Activated B cell treated with CpG ODN at 0.5 μM for 24 hours (primary cell): ENCODE measurements around the gene IFRD2. TPM values are rescaled to one million over a fixed set of nuclear protein-coding genes. Genes with fewer than 3 reads are reported as not detected.

ENCODE experiments used
- ATAC-seq: fragments of 200-7000 bp; cut with Tn5 transposase; one replicate; pipeline ENCODE4 v1.10.0; 2021; ENCODE audit warnings: low read depth, mild to moderate bottlenecking, moderate library complexity
- CTCF ChIA-PET: fragments of 350-600 bp; sonication (Branson Sonifier 250); formaldehyde crosslinking; loops from one replicate; lab custom pipeline; 2021; ENCODE audit warnings: antibody characterized with exemption; lab: Charles Lee
- POLR2A ChIA-PET: fragments of 350-600 bp; sonication (Branson Sonifier 250); formaldehyde crosslinking; loops from one replicate; lab custom pipeline; 2021; ENCODE audit warnings: antibody characterized with exemption; lab: Charles Lee
- DNase-seq: peaks from one replicate; pipeline ENCODE4 v3.0.0; 2022
- H3K27ac Mint-ChIP-seq: one replicate; pipeline ENCODE4 v1.8.0; 2020; ENCODE audit warnings: mixed read lengths
- H3K27me3 Mint-ChIP-seq: one replicate; pipeline ENCODE4 v1.8.0; 2021; ENCODE audit warnings: mixed read lengths
- H3K36me3 Mint-ChIP-seq: one replicate; pipeline ENCODE4 v1.8.0; 2021; ENCODE audit warnings: low read depth, mixed read lengths
- H3K4me1 Mint-ChIP-seq: one replicate; pipeline ENCODE4 v1.8.0; 2021; ENCODE audit warnings: mixed read lengths
- H3K4me3 Mint-ChIP-seq: one replicate; pipeline ENCODE4 v1.8.0; 2020; ENCODE audit warnings: mild to moderate bottlenecking, mixed read lengths
- H3K9me3 Mint-ChIP-seq: one replicate; pipeline ENCODE4 v1.8.0; 2020; ENCODE audit warnings: mixed read lengths
- intact Hi-C: fragments of 100-400 bp; cut with micrococcal nuclease; formaldehyde crosslinking; loops from one replicate; pipeline ENCODE4 v1.15.1; 2024
- total RNA-seq: library from RNA; stranded (reverse); gene quantifications from 2 replicates; pipeline ENCODE4 v1.2.3, GENCODE V29; 2022
- TF ChIP-seq, protein P1 (sequence below): fragments of 200-600 bp; IDR thresholded peaks from one replicate; pipeline ENCODE4 v1.8.0; 2022; ENCODE audit warnings: antibody characterized with exemption, mild to moderate bottlenecking

IFRD2 gene
- total RNA-seq, 1 donor from 2014 or later = 105 TPM

DNA sequence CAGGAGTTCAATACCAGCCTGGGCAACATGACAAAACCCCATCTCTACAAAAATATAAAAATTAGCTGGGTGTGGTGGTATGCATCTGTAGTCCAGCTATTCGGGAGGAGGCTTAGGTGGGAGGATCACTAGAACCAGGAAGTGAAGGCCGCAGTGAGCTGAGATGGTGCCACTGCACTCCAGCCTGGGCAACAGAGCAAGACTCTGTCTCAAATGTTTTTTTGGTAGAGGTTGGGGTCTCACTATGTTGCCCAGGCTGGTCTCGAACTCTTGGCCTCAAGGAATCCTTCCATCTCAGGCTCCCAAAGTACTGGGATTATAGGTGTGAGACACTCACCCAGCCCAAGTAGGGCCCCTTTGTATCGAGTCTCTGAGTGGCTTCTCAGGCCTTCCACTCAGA, 1.9 kb upstream of the IFRD2 start:
- Mint-ChIP-seq H3K4me1 (peaks cover 32% of the 10 kb centered on the region), H3K36me3 (peaks cover 26% of the 10 kb centered on the region), H3K4me3 (no peak overlapping the region), H3K27ac (no peak overlapping the region), H3K27me3 (no peaks in the 10 kb centered on the region), H3K9me3 (no peaks in the 10 kb centered on the region)
- POLR2A ChIA-PET = interaction anchor here (1.6 kb wide), 1 partner anchor 44 kb away, joined by 5 read pairs; no protein-coding TSS in a partner anchor
- intact Hi-C loops = loop anchor here (10.0 kb wide), 2 partner anchors 489 to 1269 kb away; partner anchors contain the start of genes IMPDH2, INKA1 and NDUFAF3
- CTCF ChIA-PET = no interaction called here
- DNase-seq (no peak), ATAC-seq (no peak)
- TF ChIP-seq, protein P1, sequence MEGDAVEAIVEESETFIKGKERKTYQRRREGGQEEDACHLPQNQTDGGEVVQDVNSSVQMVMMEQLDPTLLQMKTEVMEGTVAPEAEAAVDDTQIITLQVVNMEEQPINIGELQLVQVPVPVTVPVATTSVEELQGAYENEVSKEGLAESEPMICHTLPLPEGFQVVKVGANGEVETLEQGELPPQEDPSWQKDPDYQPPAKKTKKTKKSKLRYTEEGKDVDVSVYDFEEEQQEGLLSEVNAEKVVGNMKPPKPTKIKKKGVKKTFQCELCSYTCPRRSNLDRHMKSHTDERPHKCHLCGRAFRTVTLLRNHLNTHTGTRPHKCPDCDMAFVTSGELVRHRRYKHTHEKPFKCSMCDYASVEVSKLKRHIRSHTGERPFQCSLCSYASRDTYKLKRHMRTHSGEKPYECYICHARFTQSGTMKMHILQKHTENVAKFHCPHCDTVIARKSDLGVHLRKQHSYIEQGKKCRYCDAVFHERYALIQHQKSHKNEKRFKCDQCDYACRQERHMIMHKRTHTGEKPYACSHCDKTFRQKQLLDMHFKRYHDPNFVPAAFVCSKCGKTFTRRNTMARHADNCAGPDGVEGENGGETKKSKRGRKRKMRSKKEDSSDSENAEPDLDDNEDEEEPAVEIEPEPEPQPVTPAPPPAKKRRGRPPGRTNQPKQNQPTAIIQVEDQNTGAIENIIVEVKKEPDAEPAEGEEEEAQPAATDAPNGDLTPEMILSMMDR = no peak

DNA sequence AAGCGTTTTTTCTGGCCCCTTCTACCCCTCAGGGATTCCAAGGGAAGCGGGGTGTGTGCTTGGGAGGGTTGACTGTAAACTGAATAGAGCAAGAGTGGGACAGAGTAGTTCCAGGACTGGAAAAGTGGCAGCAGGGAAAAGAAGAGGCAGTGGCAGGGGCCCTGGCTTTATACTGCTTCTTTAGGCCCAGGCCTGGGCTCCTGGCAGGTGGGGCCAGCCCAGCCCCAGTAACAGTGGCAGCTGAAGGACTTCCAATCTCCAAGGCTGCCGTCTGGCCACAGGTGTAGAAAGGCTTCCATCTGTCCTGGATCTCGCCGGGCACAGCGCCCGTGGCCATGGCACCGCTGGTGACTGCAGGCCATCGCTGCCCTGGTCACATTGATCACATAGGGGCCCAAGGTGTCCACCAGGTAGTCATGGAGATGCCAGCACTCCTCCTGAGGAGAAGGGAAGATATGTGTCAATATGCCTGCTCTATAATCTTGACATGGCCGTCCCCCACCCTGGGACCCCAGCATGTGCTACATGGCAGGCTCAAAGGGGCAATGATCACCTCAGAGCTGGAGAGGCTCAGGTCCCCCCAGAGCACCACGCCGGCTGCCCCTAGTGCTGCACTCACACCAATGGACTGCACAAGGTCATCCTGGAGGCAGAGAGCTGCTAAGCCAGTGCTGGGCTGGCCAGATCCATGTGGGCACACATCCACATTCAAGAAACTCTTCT, 1.0 kb upstream of the IFRD2 start:
- ATAC-seq (no peak), DNase-seq (no peak)
- no peaks in the 10 kb centered on the region for H3K27me3 Mint-ChIP-seq
- H3K36me3 Mint-ChIP-seq = peaks cover 31% of the 10 kb centered on the region
- intact Hi-C loops = loop anchor here (2.0 to 10.0 kb wide), 3 partner anchors 488 to 1268 kb away; partner anchors contain the start of genes AMIGO3, IMPDH2, INKA1 and NDUFAF3
- CTCF ChIA-PET = interaction anchor here (0.6 to 1.5 kb wide), 2 partner anchors 99 to 624 kb away, joined by 4 to 5 read pairs; no protein-coding TSS in a partner anchor
- H3K9me3 Mint-ChIP-seq = no peaks in the 10 kb centered on the region
- H3K4me3 Mint-ChIP-seq = peak overlapping the region; percentile 86
- POLR2A ChIA-PET = interaction anchor here (0.9 to 2.0 kb wide), 5 partner anchors 28 to 204 kb away, joined by 3 to 25 read pairs (median 5); partner anchors contain the start of gene RBM5
- H3K4me1 Mint-ChIP-seq = peaks cover 25% of the 10 kb centered on the region
- TF ChIP-seq, protein P1 = no peak
- H3K27ac Mint-ChIP-seq = peak overlapping the region; percentile 95

- no peak overlapping the region for H3K27ac Mint-ChIP-seq
Observed at GRCh38 chr3:50290161-50290641, 2.0 kb downstream of the IFRD2 start.

GRCh38 chr3:50289130-50289529, 3.1 kb downstream of the IFRD2 start:
- TF ChIP-seq, protein P1 = no peak
- H3K36me3 Mint-ChIP-seq = peaks cover 51% of the 10 kb centered on the region
- intact Hi-C loops = no loop called here
- DNase-seq (no peak), ATAC-seq (no peak)
- H3K27me3 Mint-ChIP-seq = no peaks in the 10 kb centered on the region
- no peak overlapping the region for H3K4me3 Mint-ChIP-seq
- H3K9me3 Mint-ChIP-seq = no peaks in the 10 kb centered on the region
- H3K4me1 Mint-ChIP-seq = peaks cover 16% of the 10 kb centered on the region
- ChIA-PET POLR2A (no interaction called here), CTCF (no interaction called here)
- H3K27ac Mint-ChIP-seq = no peak overlapping the region

More at GRCh38 chr3:50290161-50290641, 2.0 kb downstream of the IFRD2 start:
- ATAC-seq (no peak), DNase-seq (no peak)
- TF ChIP-seq, protein P1 = no peak
- H3K9me3 Mint-ChIP-seq = no peaks in the 10 kb centered on the region
- intact Hi-C loops = loop anchor here (10.0 kb wide), 2 partner anchors 485 to 1265 kb away; partner anchors contain the start of genes IMPDH2, INKA1 and NDUFAF3
- no peaks in the 10 kb centered on the region for H3K27me3 Mint-ChIP-seq
- peaks cover 51% of the 10 kb centered on the region for H3K36me3 Mint-ChIP-seq
- peak overlapping the region; percentile 7 for H3K4me3 Mint-ChIP-seq
- H3K4me1 Mint-ChIP-seq = peaks cover 16% of the 10 kb centered on the region
- CTCF ChIA-PET = no interaction called here
- POLR2A ChIA-PET = no interaction called here

- no peak overlapping the region for H3K27ac Mint-ChIP-seq
- TF ChIP-seq, protein P1 = no peak
- H3K36me3 Mint-ChIP-seq = peaks cover 51% of the 10 kb centered on the region
- intact Hi-C loops = no loop called here
- no peak for ATAC-seq
- peaks cover 16% of the 10 kb centered on the region for H3K4me1 Mint-ChIP-seq
- H3K9me3 Mint-ChIP-seq = no peaks in the 10 kb centered on the region
- no peak for DNase-seq
- H3K27me3 Mint-ChIP-seq = no peaks in the 10 kb centered on the region
- POLR2A ChIA-PET = interaction anchor here (1.0 kb wide), 1 partner anchor 48 kb away, joined by 4 read pairs; no protein-coding TSS in a partner anchor
- CTCF ChIA-PET = no interaction called here
- no peak overlapping the region for H3K4me3 Mint-ChIP-seq
Observed at GRCh38 chr3:50288387-50289007, 3.7 kb downstream of the IFRD2 start.
